GM21423 (cell line): ENCODE data around the gene GALNT18.

Experiments used
- ATAC-seq: cut with Tn5 transposase; IDR thresholded peaks from one replicate; pipeline ENCODE4 v1.9.1; 2021; ENCODE audit warnings: mild to moderate bottlenecking, moderate library complexity; ENCODE audit not compliant: unreplicated experiment

GALNT18 gene

GRCh38 chr11:11533751-11534150, 88.1 kb downstream of the GALNT18 start:
- no peak for ATAC-seq

GRCh38 chr11:11533057-11533456, 88.7 kb downstream of the GALNT18 start:
- no peak for ATAC-seq

GRCh38 chr11:11532574-11532973, 89.2 kb downstream of the GALNT18 start:
- no peak for ATAC-seq

GRCh38 chr11:11531131-11531908, 90.5 kb downstream of the GALNT18 start:
- no peak for ATAC-seq

- no peak for ATAC-seq
Observed at GRCh38 chr11:11528986-11529385, 92.8 kb downstream of the GALNT18 start.

GRCh38 chr11:11525283-11525682, 96.5 kb downstream of the GALNT18 start:
- no peak for ATAC-seq

GRCh38 chr11:11524436-11525061, 97.3 kb downstream of the GALNT18 start:
- no peak for ATAC-seq

- no peak for ATAC-seq
Observed at GRCh38 chr11:11522591-11522990, 99.2 kb downstream of the GALNT18 start.

- no peak for ATAC-seq
Observed at GRCh38 chr11:11521306-11522002, 100.4 kb downstream of the GALNT18 start.

GRCh38 chr11:11520231-11521015, 101.4 kb downstream of the GALNT18 start:
- ATAC-seq = no peak

GRCh38 chr11:11519184-11519583, 102.6 kb downstream of the GALNT18 start:
- ATAC-seq = no peak

- no peak for ATAC-seq
Observed at GRCh38 chr11:11514246-11514645, 107.6 kb downstream of the GALNT18 start.

GRCh38 chr11:11513422-11513821, 108.4 kb downstream of the GALNT18 start:
- ATAC-seq = no peak

GRCh38 chr11:11512929-11513328, 108.9 kb downstream of the GALNT18 start:
- ATAC-seq = no peak

GRCh38 chr11:11512502-11512901, 109.3 kb downstream of the GALNT18 start:
- ATAC-seq = no peak

GRCh38 chr11:11512090-11512489, 109.7 kb downstream of the GALNT18 start:
- ATAC-seq = no peak

- ATAC-seq = no peak
Observed at GRCh38 chr11:11510939-11511338, 110.9 kb downstream of the GALNT18 start.

GRCh38 chr11:11505692-11506091, 116.1 kb downstream of the GALNT18 start:
- ATAC-seq = no peak

GRCh38 chr11:11505190-11505589, 116.6 kb downstream of the GALNT18 start:
- no peak for ATAC-seq

- ATAC-seq = no peak
Observed at GRCh38 chr11:11504071-11504470, 117.7 kb downstream of the GALNT18 start.

GRCh38 chr11:11502263-11502861, 119.4 kb downstream of the GALNT18 start:
- ATAC-seq = no peak
